HUES48 (cell line): ENCODE data around the gene KIAA0930.

Experiments
- H3K27ac ChIP-seq: one replicate; pipeline ENCODE4 v1.7.0; 2013; ENCODE audit warnings: low read depth, low read length, inconsistent platforms
- H3K27me3 ChIP-seq: 2 replicates; pipeline ENCODE4 v1.6.1; 2013; ENCODE audit warnings: mild to moderate bottlenecking, low read length; ENCODE audit not compliant: control insufficient read depth, insufficient read depth
- H3K36me3 ChIP-seq: 2 replicates; pipeline ENCODE4 v1.6.1; 2013; ENCODE audit warnings: low read length; ENCODE audit not compliant: control insufficient read depth, insufficient read depth
- H3K4me1 ChIP-seq: 2 replicates; pipeline ENCODE4 v1.6.1; 2013; ENCODE audit warnings: mild to moderate bottlenecking, low read length; ENCODE audit not compliant: control insufficient read depth, insufficient read depth
- H3K4me3 ChIP-seq: 2 replicates; pipeline ENCODE4 v1.5.1; 2013; ENCODE audit warnings: mild to moderate bottlenecking, low read depth, low read length
- H3K9ac ChIP-seq: 2 replicates; pipeline ENCODE4 v1.6.1; 2013; ENCODE audit warnings: mild to moderate bottlenecking, low read depth, low read length, moderate library complexity
- H3K9me3 ChIP-seq: 2 replicates; pipeline ENCODE4 v1.6.1; 2013; ENCODE audit warnings: low read length; ENCODE audit not compliant: control insufficient read depth, insufficient read depth

KIAA0930 gene

GRCh38 chr22:45272498-45272897 lies 31.8 kb upstream of the KIAA0930 start:
- no peak overlapping the region for H3K4me3 ChIP-seq
- H3K4me1 ChIP-seq: peaks cover 7% of the 10 kb centered on the region; the same call in 1 of the 2 replicates
- no peak overlapping the region for H3K27ac ChIP-seq
- no peaks in the 10 kb centered on the region for H3K36me3 ChIP-seq
- H3K9ac ChIP-seq: no peak overlapping the region
- H3K27me3 ChIP-seq: peaks cover 16% of the 10 kb centered on the region
- H3K9me3 ChIP-seq: no peaks in the 10 kb centered on the region

GRCh38 chr22:45271667-45272201 lies 31.0 kb upstream of the KIAA0930 start:
- Histone ChIP-seq H3K36me3 (no peaks in the 10 kb centered on the region), H3K9me3 (no peaks in the 10 kb centered on the region)

GRCh38 chr22:45270095-45271020 lies 29.7 kb upstream of the KIAA0930 start:
- H3K9me3 ChIP-seq: no peaks in the 10 kb centered on the region
- H3K27me3 ChIP-seq: peaks cover 16% of the 10 kb centered on the region
- H3K27ac ChIP-seq: no peak overlapping the region
- peaks cover 7% of the 10 kb centered on the region; the same call in 1 of the 2 replicates for H3K4me1 ChIP-seq
- no peak overlapping the region for H3K9ac ChIP-seq
- no peak overlapping the region for H3K4me3 ChIP-seq
- H3K36me3 ChIP-seq: no peaks in the 10 kb centered on the region

More at GRCh38 chr22:45271667-45272201, 31.0 kb upstream of the KIAA0930 start:
- H3K4me1 ChIP-seq: peaks cover 7% of the 10 kb centered on the region; the same call in 1 of the 2 replicates
- H3K27me3 ChIP-seq: peaks cover 16% of the 10 kb centered on the region
- no peak overlapping the region for H3K4me3 ChIP-seq
- H3K27ac ChIP-seq: no peak overlapping the region
- no peak overlapping the region for H3K9ac ChIP-seq

GRCh38 chr22:45268958-45269844 lies 28.5 kb upstream of the KIAA0930 start:
- Histone ChIP-seq H3K9me3 (no peaks in the 10 kb centered on the region), H3K9ac (no peak overlapping the region), H3K4me3 (peak overlapping the region; percentile 83), H3K4me1 (peaks cover 7% of the 10 kb centered on the region; the same call in 1 of the 2 replicates), H3K27ac (peak overlapping the region; percentile 88), H3K27me3 (peaks cover 16% of the 10 kb centered on the region), H3K36me3 (no peaks in the 10 kb centered on the region)

GRCh38 chr22:45268167-45268957 lies 27.7 kb upstream of the KIAA0930 start:
- H3K4me1 ChIP-seq: peaks cover 7% of the 10 kb centered on the region; the same call in 1 of the 2 replicates
- peak overlapping the region; percentile 83 for H3K4me3 ChIP-seq
- peak overlapping the region; percentile 88 for H3K27ac ChIP-seq
- H3K9me3 ChIP-seq: no peaks in the 10 kb centered on the region
- H3K36me3 ChIP-seq: no peaks in the 10 kb centered on the region
- no peak overlapping the region for H3K9ac ChIP-seq
- H3K27me3 ChIP-seq: peaks cover 20% of the 10 kb centered on the region

- Histone ChIP-seq H3K4me1 (peaks cover 7% of the 10 kb centered on the region; the same call in 1 of the 2 replicates), H3K27me3 (peaks cover 22% of the 10 kb centered on the region), H3K9ac (no peak overlapping the region), H3K36me3 (no peaks in the 10 kb centered on the region), H3K9me3 (no peaks in the 10 kb centered on the region), H3K4me3 (no peak overlapping the region), H3K27ac (no peak overlapping the region)
Measured at GRCh38 chr22:45265535-45265934, 24.8 kb upstream of the KIAA0930 start.

- Histone ChIP-seq H3K27me3 (peaks cover 9% of the 10 kb centered on the region), H3K4me3 (no peak overlapping the region), H3K9ac (no peak overlapping the region)
Measured at GRCh38 chr22:45263463-45264269, 23.0 kb upstream of the KIAA0930 start.

GRCh38 chr22:45262931-45263462 lies 22.3 kb upstream of the KIAA0930 start:
- Histone ChIP-seq H3K27ac (no peak overlapping the region), H3K4me3 (no peak overlapping the region), H3K9ac (no peak overlapping the region), H3K36me3 (no peaks in the 10 kb centered on the region), H3K9me3 (no peaks in the 10 kb centered on the region), H3K27me3 (peaks cover 9% of the 10 kb centered on the region), H3K4me1 (no peaks in the 10 kb centered on the region; the same call in 1 of the 2 replicates)

More at GRCh38 chr22:45263463-45264269, 23.0 kb upstream of the KIAA0930 start:
- no peaks in the 10 kb centered on the region for H3K36me3 ChIP-seq
- no peak overlapping the region for H3K27ac ChIP-seq
- H3K4me1 ChIP-seq: no peaks in the 10 kb centered on the region; the same call in 1 of the 2 replicates
- H3K9me3 ChIP-seq: no peaks in the 10 kb centered on the region

- Histone ChIP-seq H3K36me3 (no peaks in the 10 kb centered on the region), H3K4me3 (no peak overlapping the region), H3K9ac (no peak overlapping the region), H3K27ac (no peak overlapping the region), H3K9me3 (no peaks in the 10 kb centered on the region), H3K4me1 (no peaks in the 10 kb centered on the region; the same call in 1 of the 2 replicates), H3K27me3 (peaks cover 9% of the 10 kb centered on the region)
Measured at GRCh38 chr22:45262195-45262930, 21.7 kb upstream of the KIAA0930 start.
